Pancreas (tissue), 10 donors: Measurements from ENCODE around the gene DCAF11. TPM values are rescaled to one million over a fixed set of nuclear protein-coding genes. Genes with fewer than 3 reads are reported as not detected.
A peak's percentile ranks its signal among the peaks of the same experiment; 100 is the strongest.

Experiments used
- ATAC-seq, 4 donors: fragments of 200-7000 bp; cut with Tn5 transposase; one replicate each; pipeline versions ENCODE4 v1.8.0 to v1.9.1; 2020; ENCODE audit warnings: mild to moderate bottlenecking in 4 of 4, moderate library complexity in 4 of 4
- DNase-seq, 6 donors: peaks; one replicate each; pipeline ENCODE4 v3.0.0-alpha.2; 2020
- FAIRE-seq: peaks from 2 replicates; lab custom pipeline; 2012; peaks lifted over from hg19 to GRCh38; lab: Jason Lieb, UNC
- H3K27ac ChIP-seq, 4 donors: fragments of 200-600 bp; sonication (generic); 1 replicate in 3 of 4; 2 replicates in 1 of 4; pipeline versions ENCODE4 v1.5.0 to v1.8.0; 2020
- H3K27me3 ChIP-seq, 4 donors: fragments of 200-600 bp; one replicate each; pipeline ENCODE4 v1.8.0; 2021
- H3K36me3 ChIP-seq, 3 donors: fragments of 200-600 bp; sonication (generic) in 1 of 3; one replicate each; pipeline versions ENCODE4 v1.5.0 to v1.8.0; 2020 to 2021
- H3K4me1 ChIP-seq, 3 donors: fragments of 200-600 bp; one replicate each; pipeline ENCODE4 v1.8.0; 2021
- H3K4me3 ChIP-seq, 4 donors: fragments of 200-600 bp; sonication (generic) in 2 of 4; one replicate each; pipeline versions ENCODE4 v1.5.0 to v1.8.0; 2020 to 2021
- H3K9me3 ChIP-seq, 4 donors: fragments of 200-600 bp; one replicate each; pipeline ENCODE4 v1.8.0; 2021
- WGBS, 2 donors: extraction: QIAGEN DNeasy Blood & Tissue Kit; methylation state at CpG; one replicate each; pipeline ENCODE4 v1.1.7; 2013; 5-methylcytosine and 5-hydroxymethylcytosine counted together
- intact Hi-C, 3 donors: fragments of 100-400 bp; cut with DNase I; formaldehyde crosslinking; loops; one replicate each; pipeline versions ENCODE4 v1.11.1 to v1.14.2; 2022
- polyA plus RNA-seq, 2 donors: library from polyadenylated mRNA; stranded (reverse); fragments of 200-250 nt; gene quantifications; one replicate each; pipeline ENCODE4 v1.2.3, GENCODE V29; 2013
- total RNA-seq, 6 donors: library from RNA; stranded (reverse); fragmentation: NEBNext Ultra II Directional in 4 of 6; extraction: Animal tissue kit (Norgen Biotek cat#: 25700) in 4 of 6; gene quantifications; one replicate each; pipeline versions ENCODE4 v1.2.1 to v1.2.4, GENCODE V29; 2021 to 2023
- TF ChIP-seq, protein P1 (sequence below), 4 donors: fragments of 200-600 bp; sonication (generic) in 3 of 4; IDR thresholded peaks; one replicate each; pipeline versions ENCODE4 v1.5.0 to v1.8.0; 2021; ENCODE audit warnings: antibody characterized with exemption in 4 of 4
- donor health status: healthy with polysubstance abuse.
- donor health status: DM: no; HTN: no; CAD: no; lungs with moderate emphysema.
- donor health status: DM: no; HTN: no; CAD: no.
- donor health status: control.
- donor health status: control.
- donor health status: Bipolar disorder and iron deficiency.
- donor health status: DM: yes; HTN: yes; CAD: no.
- donor health status: DM: no; HTN: no; CAD: no.
- donor health status: DM: no; HTN: no; CAD: no.
- donor health status: DM: yes; HTN: yes; CAD: no.

The DCAF11 gene
- total and polyA plus RNA-seq, 8 donors: 34.2 to 78.9 (median 56.0) TPM

DNA sequence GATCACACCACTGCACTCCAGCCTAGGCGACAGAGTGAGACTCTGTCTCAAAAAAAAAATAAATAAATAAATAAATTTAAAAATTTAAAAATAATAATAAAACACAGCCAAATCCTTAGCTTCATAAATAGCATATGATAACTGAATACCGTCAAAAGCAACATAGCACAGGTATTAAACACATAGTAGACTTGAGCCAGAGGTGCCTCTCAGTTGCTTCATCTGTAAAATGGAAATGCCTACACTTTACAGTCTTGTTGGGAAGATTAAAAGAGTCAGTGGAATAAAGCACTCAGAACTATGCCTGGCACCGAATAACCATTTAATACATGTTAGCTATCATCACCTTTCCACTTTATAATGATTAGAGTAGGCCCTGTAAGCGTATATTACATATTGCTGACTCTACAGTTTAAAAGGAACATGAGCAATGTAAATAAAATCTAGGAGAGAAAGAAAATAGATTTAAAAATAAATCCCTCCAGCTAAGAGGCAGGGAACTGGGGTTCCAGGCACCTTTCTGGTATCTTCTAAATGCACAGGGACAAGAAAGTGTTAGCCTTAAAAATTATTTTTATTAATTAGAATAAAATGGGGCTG is 7.8 kb upstream of the DCAF11 start:
- H3K9me3 ChIP-seq: no peaks in the 10 kb centered on the region
- no peak for DNase-seq
- 71 to 77% methylated on average over 4 of the region's 4 CpGs for WGBS, 2 donors

DNA sequence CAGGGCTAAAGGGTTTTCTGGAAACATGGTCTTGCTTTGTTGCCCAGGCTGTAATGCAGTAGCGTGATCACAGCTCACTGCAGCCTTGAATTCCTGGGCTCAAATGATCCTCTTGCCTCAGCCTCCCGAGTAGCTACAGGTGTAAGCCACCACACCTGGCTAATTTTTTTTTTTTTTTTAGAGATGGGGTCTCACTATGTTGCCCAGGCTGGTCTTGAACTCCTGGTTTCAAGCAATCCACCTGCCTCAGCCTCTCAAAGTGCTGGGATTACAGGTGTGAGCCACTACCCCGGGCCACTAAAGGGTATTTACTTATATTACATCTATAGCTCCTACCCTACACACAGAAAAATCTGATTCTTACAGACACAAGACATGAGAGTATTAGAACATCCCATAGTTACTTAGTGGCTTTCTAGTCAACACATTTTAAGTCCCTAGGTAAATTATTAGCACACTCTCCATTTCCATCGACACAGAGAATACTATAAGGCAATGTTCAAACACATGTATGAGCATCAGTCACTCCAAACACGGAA is 6.2 kb upstream of the DCAF11 start:
- Histone ChIP-seq H3K4me1 (peaks cover 3 to 25% (median 16%) of the 10 kb centered on the region in 3 donors), H3K4me3 (no peak overlapping the region), H3K36me3 (no peaks in the 10 kb centered on the region), H3K27me3 (no peaks in the 10 kb centered on the region), H3K9me3 (no peaks in the 10 kb centered on the region), H3K27ac (peak overlapping the region in 2 of 4 donors; percentile 72 to 80)
- DNase-seq (no peak), ATAC-seq (peak in 1 of 4 donors; percentile 11), FAIRE-seq (no peak)
- intact Hi-C loops: no loop called here
- TF ChIP-seq, protein P1, sequence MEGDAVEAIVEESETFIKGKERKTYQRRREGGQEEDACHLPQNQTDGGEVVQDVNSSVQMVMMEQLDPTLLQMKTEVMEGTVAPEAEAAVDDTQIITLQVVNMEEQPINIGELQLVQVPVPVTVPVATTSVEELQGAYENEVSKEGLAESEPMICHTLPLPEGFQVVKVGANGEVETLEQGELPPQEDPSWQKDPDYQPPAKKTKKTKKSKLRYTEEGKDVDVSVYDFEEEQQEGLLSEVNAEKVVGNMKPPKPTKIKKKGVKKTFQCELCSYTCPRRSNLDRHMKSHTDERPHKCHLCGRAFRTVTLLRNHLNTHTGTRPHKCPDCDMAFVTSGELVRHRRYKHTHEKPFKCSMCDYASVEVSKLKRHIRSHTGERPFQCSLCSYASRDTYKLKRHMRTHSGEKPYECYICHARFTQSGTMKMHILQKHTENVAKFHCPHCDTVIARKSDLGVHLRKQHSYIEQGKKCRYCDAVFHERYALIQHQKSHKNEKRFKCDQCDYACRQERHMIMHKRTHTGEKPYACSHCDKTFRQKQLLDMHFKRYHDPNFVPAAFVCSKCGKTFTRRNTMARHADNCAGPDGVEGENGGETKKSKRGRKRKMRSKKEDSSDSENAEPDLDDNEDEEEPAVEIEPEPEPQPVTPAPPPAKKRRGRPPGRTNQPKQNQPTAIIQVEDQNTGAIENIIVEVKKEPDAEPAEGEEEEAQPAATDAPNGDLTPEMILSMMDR (IDR thresholded peaks at IDR 0.05): no peak
- WGBS, 2 donors: 30% methylated on average over 5 of the region's 5 CpGs

More for the DNA sequence above, 7.8 kb upstream of the DCAF11 start:
- peaks cover 3 to 23% (median 16%) of the 10 kb centered on the region in 3 donors for H3K4me1 ChIP-seq
- H3K27me3 ChIP-seq: no peaks in the 10 kb centered on the region
- no peak for FAIRE-seq
- ATAC-seq: peak in 1 of 4 donors; percentile 10
- no peak overlapping the region for H3K4me3 ChIP-seq
- intact Hi-C loops: no loop called here
- H3K36me3 ChIP-seq: no peaks in the 10 kb centered on the region
- TF ChIP-seq, protein P1 (IDR thresholded peaks at IDR 0.05): no peak
- no peak overlapping the region for H3K27ac ChIP-seq

DNA sequence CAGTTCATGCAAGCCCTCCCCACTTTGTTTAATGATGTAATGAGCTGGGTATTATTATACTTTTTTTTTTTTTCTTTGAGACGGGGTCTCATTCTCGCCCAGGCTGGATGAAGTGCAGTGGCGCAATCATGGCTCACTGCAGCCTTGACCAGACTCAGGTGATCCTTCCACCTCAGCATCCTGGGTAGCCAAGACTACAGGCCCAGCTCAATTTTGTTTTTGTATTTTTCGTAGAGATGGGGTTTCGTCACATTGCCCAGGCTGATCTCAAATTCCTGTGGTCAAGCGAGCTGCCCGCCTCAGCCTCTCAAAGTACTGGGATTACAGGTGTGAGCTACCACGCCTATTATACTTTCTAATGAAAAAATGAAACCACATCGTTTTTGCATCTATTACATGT is 4.5 kb upstream of the DCAF11 start:
- FAIRE-seq (no peak), DNase-seq (no peak), ATAC-seq (no peak)
- peak overlapping the region in 2 of 4 donors; percentile 45 to 50 for H3K27ac ChIP-seq
- no peaks in the 10 kb centered on the region for H3K36me3 ChIP-seq
- H3K27me3 ChIP-seq: no peaks in the 10 kb centered on the region
- H3K4me3 ChIP-seq: no peak overlapping the region
- H3K4me1 ChIP-seq: peaks cover 3 to 27% (median 16%) of the 10 kb centered on the region in 3 donors
- TF ChIP-seq, protein P1 (IDR thresholded peaks at IDR 0.05): no peak
- no peaks in the 10 kb centered on the region for H3K9me3 ChIP-seq
- whole genome bisulfite sequencing, 2 donors: 76 to 78% methylated on average over 9 of the region's 9 CpGs
- intact Hi-C loops: no loop called here

DNA sequence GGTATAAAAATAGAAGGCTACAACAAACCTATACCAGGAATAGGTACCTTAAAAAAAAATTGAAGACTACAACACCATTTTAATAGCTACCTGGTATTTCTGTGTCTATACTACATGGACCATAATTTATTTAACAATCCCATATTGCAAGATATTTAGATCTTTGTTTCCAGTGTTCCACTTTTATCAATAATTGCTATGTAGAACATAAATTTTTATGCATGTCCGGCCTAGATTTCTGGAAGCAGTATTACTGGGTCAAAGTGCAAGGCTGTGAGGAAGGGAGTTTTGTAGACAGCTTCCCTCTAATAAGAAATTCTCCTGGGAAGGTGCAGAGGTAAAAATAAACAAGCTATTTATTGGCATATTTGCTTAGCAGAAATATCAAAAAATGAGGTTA is 4.1 kb upstream of the DCAF11 start:
- TF ChIP-seq, protein P1 (IDR thresholded peaks at IDR 0.05): no peak
- H3K27ac ChIP-seq: peak overlapping the region in 2 of 4 donors; percentile 45 to 50
- intact Hi-C loops: no loop called here
- ATAC-seq (no peak), DNase-seq (no peak), FAIRE-seq (no peak)
- 11 to 18% methylated on average over 1 of the region's 1 CpG for WGBS, 2 donors
- H3K27me3 ChIP-seq: no peaks in the 10 kb centered on the region
- peaks cover 3 to 27% (median 16%) of the 10 kb centered on the region in 3 donors for H3K4me1 ChIP-seq
- no peaks in the 10 kb centered on the region for H3K9me3 ChIP-seq
- H3K36me3 ChIP-seq: no peaks in the 10 kb centered on the region
- no peak overlapping the region for H3K4me3 ChIP-seq

DNA sequence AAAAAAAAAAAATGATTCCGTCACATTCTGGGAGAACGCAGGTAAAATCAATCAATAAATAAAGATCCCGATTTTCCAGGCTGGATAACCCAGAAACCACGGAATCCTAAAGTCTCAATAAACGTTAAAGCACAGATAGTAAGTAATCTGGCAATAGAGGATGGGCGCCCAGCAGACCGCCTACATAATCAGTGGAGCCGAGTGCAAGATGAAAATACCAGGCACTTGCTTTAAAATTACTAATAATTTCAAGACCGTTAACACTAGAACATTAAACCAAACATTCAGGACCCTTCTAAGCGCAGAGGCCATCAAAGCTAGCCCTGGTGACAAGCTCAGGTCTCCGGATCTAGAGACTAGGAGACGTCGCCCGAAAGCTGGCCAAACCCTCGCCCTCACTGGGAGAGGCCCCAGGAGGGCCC is 1.2 kb upstream of the DCAF11 start:
- no peak for ATAC-seq
- Histone ChIP-seq H3K4me1 (peaks cover 3 to 42% (median 16%) of the 10 kb centered on the region in 3 donors), H3K27me3 (no peaks in the 10 kb centered on the region), H3K9me3 (no peaks in the 10 kb centered on the region), H3K4me3 (peak overlapping the region; percentile 44 to 61 (median 50)), H3K36me3 (peaks cover 2 to 13% (median 8%) of the 10 kb centered on the region in 3 donors), H3K27ac (peak overlapping the region; percentile 92 to 100 (median 98))
- TF ChIP-seq, protein P1 (IDR thresholded peaks at IDR 0.05): no peak
- FAIRE-seq: no peak
- intact Hi-C loops: no loop called here
- DNase-seq: no peak
- 5 to 7% methylated on average over 15 of the region's 15 CpGs for WGBS, 2 donors
